ENCODE measurements around the gene DOCK4.

DOCK4 gene

DNA sequence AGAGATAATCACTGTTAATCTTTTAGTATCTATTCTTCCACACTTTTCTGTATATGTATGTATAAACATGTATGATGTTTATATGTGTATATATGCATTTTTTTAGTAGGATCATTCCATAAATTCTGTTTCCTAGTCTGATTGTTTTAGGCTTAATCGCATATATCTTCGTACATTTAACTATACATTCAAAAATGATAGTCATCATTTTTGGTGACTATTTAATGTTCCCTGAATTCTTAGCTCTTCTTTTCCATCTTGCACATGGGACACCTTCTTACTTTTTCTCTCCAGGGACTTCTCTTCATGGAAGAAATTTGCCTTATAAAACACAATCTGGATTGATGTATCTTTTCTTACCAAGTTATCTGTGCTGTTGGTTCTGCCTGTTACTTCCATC is 42.4 kb upstream of the DOCK4 start:
- TF ChIP-seq, protein P1, sequence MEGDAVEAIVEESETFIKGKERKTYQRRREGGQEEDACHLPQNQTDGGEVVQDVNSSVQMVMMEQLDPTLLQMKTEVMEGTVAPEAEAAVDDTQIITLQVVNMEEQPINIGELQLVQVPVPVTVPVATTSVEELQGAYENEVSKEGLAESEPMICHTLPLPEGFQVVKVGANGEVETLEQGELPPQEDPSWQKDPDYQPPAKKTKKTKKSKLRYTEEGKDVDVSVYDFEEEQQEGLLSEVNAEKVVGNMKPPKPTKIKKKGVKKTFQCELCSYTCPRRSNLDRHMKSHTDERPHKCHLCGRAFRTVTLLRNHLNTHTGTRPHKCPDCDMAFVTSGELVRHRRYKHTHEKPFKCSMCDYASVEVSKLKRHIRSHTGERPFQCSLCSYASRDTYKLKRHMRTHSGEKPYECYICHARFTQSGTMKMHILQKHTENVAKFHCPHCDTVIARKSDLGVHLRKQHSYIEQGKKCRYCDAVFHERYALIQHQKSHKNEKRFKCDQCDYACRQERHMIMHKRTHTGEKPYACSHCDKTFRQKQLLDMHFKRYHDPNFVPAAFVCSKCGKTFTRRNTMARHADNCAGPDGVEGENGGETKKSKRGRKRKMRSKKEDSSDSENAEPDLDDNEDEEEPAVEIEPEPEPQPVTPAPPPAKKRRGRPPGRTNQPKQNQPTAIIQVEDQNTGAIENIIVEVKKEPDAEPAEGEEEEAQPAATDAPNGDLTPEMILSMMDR (conservative IDR thresholded peaks at IDR 0.05; ENCODE audit: low read depth, low read length): no peak
- H3K4me3 ChIP-seq (ENCODE audit: low read depth, low read length): no peak overlapping the region

DNA sequence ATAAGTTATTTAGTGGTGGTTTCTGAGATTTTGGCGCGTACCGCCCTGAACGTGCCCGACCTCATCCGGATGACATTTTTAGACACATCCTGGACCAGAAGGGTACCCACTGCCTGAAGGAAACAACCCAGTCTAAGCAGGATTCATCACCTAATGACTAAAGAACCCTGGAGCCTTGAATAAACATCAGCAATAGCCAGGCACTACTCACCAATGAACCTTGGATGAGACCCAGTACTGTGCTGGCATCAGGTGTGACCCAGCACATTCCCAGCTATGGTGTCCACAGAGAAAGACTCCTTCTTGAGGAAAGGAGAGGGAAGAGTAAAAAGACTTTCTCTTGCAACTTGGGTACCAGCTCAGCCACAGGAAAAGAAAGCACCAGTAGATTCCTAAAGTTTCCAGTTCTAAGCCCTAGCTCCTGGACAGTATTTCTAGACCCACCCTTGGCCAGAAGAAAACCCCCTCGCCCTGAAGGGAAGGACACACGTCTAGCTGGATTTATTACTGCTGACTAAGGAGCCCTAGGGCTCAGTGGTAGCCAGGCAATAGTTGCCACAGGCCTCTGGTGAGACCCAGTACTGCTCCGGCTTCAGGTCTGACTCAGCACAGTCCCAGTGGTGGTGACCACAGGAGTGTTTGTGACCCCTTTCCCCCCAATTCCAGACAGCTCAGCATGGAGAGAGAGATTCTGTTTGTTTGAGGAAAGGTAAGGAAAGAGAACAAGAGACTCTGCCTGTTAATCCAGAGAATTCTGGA is 32.8 kb upstream of the DOCK4 start:
- TF ChIP-seq, protein P1 (conservative IDR thresholded peaks at IDR 0.05; ENCODE audit: low read depth, low read length): no peak
- no peak overlapping the region for H3K4me3 ChIP-seq (ENCODE audit: low read depth, low read length)
- peak; percentile 37 for DNase-seq (ENCODE audit: low read depth)

More for the DNA sequence above, 42.4 kb upstream of the DOCK4 start:
- DNase-seq (ENCODE audit: low read depth): no peak

DNA sequence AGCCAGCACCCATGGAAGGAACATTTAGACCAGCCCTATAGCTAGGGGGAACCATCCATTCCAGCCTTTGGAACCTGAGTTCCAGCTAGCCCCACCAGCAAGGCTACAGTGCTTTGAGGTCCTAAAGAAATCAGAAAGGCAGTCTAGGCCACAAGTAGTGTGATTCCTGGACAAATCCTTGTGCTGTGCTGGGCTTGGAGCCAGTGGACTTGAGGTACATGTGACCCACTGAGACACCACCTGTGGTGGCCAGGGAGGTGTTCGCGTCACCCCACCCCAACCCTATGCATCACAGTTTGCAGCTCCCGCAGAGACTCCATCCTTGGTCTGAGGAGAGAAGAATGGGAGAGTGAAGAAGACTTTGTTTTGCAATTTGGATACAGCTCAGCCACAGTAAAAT is 32.1 kb upstream of the DOCK4 start:
- DNase-seq (ENCODE audit: low read depth): no peak
- H3K4me3 ChIP-seq (ENCODE audit: low read depth, low read length): no peak overlapping the region
- TF ChIP-seq, protein P1 (conservative IDR thresholded peaks at IDR 0.05; ENCODE audit: low read depth, low read length): no peak

DNA sequence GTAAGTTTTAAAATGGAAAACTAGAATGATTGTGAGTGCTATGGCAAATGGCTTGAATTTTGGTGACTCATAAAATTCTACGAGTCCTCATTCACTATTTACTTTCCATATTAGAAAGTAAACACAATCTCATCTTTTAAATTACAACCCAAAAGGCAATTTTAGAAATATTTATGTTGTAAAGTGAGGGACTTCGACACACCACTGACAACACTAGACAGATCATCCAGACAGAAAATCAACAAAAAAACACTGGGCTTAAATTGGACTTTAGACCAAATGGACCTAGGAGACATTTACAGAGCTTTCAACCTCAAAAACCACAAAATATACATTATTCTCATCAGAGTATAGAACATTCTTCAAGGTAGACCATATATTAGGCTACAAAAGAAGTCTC is 30.4 kb upstream of the DOCK4 start:
- DNase-seq (ENCODE audit: low read depth): no peak
- TF ChIP-seq, protein P1 (conservative IDR thresholded peaks at IDR 0.05; ENCODE audit: low read depth, low read length): no peak
- H3K4me3 ChIP-seq (ENCODE audit: low read depth, low read length): no peak overlapping the region

DNA sequence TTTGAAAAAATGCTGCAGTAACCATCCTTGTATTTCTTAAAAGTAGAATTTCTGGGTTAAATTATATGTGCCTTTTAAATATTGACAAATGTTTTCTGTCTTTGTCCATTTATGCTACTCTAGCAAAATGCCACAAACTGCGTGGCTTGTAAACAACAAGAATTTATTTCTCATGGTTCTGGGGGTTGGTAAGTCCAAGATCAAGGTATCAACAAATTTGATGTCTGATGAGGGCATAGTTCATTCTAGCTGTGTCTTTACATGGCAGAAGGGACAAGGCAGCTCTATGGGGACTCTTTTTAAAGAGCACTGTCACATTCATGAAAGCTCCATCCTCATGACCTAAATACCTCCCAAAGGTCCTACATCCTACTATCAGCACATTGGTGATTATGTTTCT is 27.9 kb upstream of the DOCK4 start:
- no peak for DNase-seq (ENCODE audit: low read depth)
- no peak overlapping the region for H3K4me3 ChIP-seq (ENCODE audit: low read depth, low read length)
- TF ChIP-seq, protein P1 (conservative IDR thresholded peaks at IDR 0.05; ENCODE audit: low read depth, low read length): no peak

DNA sequence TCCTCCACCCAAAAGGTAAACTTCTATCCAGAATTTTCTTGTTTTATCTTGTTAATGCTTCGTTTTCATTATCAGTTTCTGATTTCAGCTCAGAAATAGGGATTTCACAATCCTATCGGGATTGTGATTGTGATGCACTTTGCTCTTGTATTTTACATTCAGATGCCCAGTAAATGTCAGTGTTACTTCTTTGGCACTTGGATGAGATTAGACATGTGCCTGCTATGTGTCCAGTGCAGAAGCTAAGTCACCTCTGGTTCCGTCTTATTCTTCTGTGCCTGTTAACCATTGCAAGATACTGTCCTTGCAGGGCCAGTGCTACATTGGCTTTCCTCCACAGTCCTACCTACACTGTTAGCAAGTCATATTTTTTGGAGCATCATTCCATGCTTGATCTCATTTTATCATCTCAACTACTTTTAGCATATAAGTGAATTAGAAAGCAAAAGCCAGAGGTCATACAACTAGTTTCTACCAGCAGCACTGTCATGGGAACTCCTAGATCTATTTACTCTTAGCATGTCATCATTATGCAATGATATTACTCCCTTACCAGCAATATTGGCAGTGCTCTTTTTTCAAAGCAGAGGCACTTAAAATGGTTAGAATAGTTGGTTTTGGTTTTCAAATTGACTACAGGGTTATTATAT is 27.0 kb upstream of the DOCK4 start:
- DNase-seq (ENCODE audit: low read depth): peak; percentile 26
- no peak overlapping the region for H3K4me3 ChIP-seq (ENCODE audit: low read depth, low read length)
- TF ChIP-seq, protein P1 (conservative IDR thresholded peaks at IDR 0.05; ENCODE audit: low read depth, low read length): no peak
